ENCODE data around the gene NFYB.

NFYB gene

GRCh38 chr12:104138797-104139152, 765 bp upstream of the NFYB start:
- 0 out of 2 replicates have a peak, but pooled peaks cover 3% of the 10 kb centered on the region for H3K36me3 ChIP-seq (ENCODE audit: insufficient read depth, low read length)
- no peaks in the 10 kb centered on the region for H3K27me3 ChIP-seq (ENCODE audit: insufficient read depth, low read length)
- H3K27ac ChIP-seq (ENCODE audit: low read depth, low read length, poor library complexity, severe bottlenecking): no peak overlapping the region
- no peak overlapping the region for H2AFZ ChIP-seq (ENCODE audit: low read length)
- TF ChIP-seq CTCF (IDR thresholded peaks at IDR 0.05; ENCODE audit: low read length) (no peak), EZH2 (IDR thresholded peaks at IDR 0.05; ENCODE audit: borderline replicate concordance, low read length) (no peak)
- no peaks in the 10 kb centered on the region for H3K9me3 ChIP-seq (ENCODE audit: low read length)
- peak overlapping the region; percentile 56 for H3K4me3 ChIP-seq (ENCODE audit: low read depth, low read length, poor library complexity, severe bottlenecking)
- peaks cover 24% of the 10 kb centered on the region for H3K79me2 ChIP-seq (ENCODE audit: insufficient read depth, low read length)
- H4K20me1 ChIP-seq (ENCODE audit: insufficient read depth, low read length): no peaks in the 10 kb centered on the region
- no peaks in the 10 kb centered on the region for H3K9me2 ChIP-seq (ENCODE audit: low read depth, low read length)
- peak overlapping the region; percentile 63 for H3K4me2 ChIP-seq (ENCODE audit: low read length)
- no peaks in the 10 kb centered on the region for H3F3A ChIP-seq (ENCODE audit: insufficient read depth, low read length)
- peak overlapping the region; percentile 57; the same call in 1 of the 2 replicates for H3K9ac ChIP-seq (ENCODE audit: low read length)
- peaks cover 26% of the 10 kb centered on the region for H3K4me1 ChIP-seq (ENCODE audit: insufficient read depth, low read length, severe bottlenecking)

GRCh38 chr12:104137001-104137901, 759 bp downstream of the NFYB start:
- peaks cover 13% of the 10 kb centered on the region; the same call in 1 of the 2 replicates for H3K36me3 ChIP-seq (ENCODE audit: insufficient read depth, low read length)
- peaks cover 26% of the 10 kb centered on the region for H3K4me1 ChIP-seq (ENCODE audit: insufficient read depth, low read length, severe bottlenecking)
- H3K27me3 ChIP-seq (ENCODE audit: insufficient read depth, low read length): no peaks in the 10 kb centered on the region
- H3K4me2 ChIP-seq (ENCODE audit: low read length): peak overlapping the region; percentile 96
- H2AFZ ChIP-seq (ENCODE audit: low read length): no peak overlapping the region
- no peaks in the 10 kb centered on the region for H3F3A ChIP-seq (ENCODE audit: insufficient read depth, low read length)
- TF ChIP-seq EZH2 (IDR thresholded peaks at IDR 0.05; ENCODE audit: borderline replicate concordance, low read length) (no peak), CTCF (IDR thresholded peaks at IDR 0.05; ENCODE audit: low read length) (no peak)
- H3K79me2 ChIP-seq (ENCODE audit: insufficient read depth, low read length): peaks cover 24% of the 10 kb centered on the region
- no peaks in the 10 kb centered on the region for H3K9me2 ChIP-seq (ENCODE audit: low read depth, low read length)
- H3K4me3 ChIP-seq (ENCODE audit: low read depth, low read length, poor library complexity, severe bottlenecking): peak overlapping the region; percentile 94
- H3K27ac ChIP-seq (ENCODE audit: low read depth, low read length, poor library complexity, severe bottlenecking): peak overlapping the region; percentile 63
- H4K20me1 ChIP-seq (ENCODE audit: insufficient read depth, low read length): no peaks in the 10 kb centered on the region
- no peaks in the 10 kb centered on the region for H3K9me3 ChIP-seq (ENCODE audit: low read length)
- H3K9ac ChIP-seq (ENCODE audit: low read length): peak overlapping the region; percentile 90

DNA sequence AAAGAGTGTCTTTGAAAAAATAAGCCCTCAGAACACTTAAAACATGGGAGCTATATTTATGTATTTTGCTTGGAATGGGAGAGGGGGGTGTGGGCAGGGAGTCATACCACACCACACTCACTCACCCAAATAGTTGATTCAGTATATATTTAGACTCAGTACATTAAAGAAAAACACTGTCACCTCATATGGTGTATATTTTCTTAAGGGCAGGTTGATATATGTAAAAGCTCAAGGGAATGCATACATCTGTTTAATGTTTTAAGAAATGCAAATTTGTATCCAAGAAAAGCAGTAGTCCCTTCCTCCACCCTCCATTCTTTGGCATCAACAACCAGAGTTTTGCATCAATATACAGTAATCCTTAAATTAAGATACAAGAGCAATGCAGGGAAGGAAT, 1.4 kb downstream of the NFYB start:
- no peaks in the 10 kb centered on the region for H4K20me1 ChIP-seq (ENCODE audit: insufficient read depth, low read length)
- H3K4me2 ChIP-seq (ENCODE audit: low read length): peak overlapping the region; percentile 96
- no peaks in the 10 kb centered on the region for H3K9me3 ChIP-seq (ENCODE audit: low read length)
- no peaks in the 10 kb centered on the region for H3F3A ChIP-seq (ENCODE audit: insufficient read depth, low read length)
- peak overlapping the region; percentile 90 for H3K9ac ChIP-seq (ENCODE audit: low read length)
- H3K4me3 ChIP-seq (ENCODE audit: low read depth, low read length, poor library complexity, severe bottlenecking): peak overlapping the region; percentile 94
- no peaks in the 10 kb centered on the region for H3K27me3 ChIP-seq (ENCODE audit: insufficient read depth, low read length)
- peaks cover 24% of the 10 kb centered on the region for H3K79me2 ChIP-seq (ENCODE audit: insufficient read depth, low read length)
- no peak overlapping the region for H2AFZ ChIP-seq (ENCODE audit: low read length)
- peak overlapping the region; percentile 63 for H3K27ac ChIP-seq (ENCODE audit: low read depth, low read length, poor library complexity, severe bottlenecking)
- H3K4me1 ChIP-seq (ENCODE audit: insufficient read depth, low read length, severe bottlenecking): peaks cover 26% of the 10 kb centered on the region
- no peaks in the 10 kb centered on the region for H3K9me2 ChIP-seq (ENCODE audit: low read depth, low read length)
- peaks cover 18% of the 10 kb centered on the region; the same call in 1 of the 2 replicates for H3K36me3 ChIP-seq (ENCODE audit: insufficient read depth, low read length)
- no peak for TF ChIP-seq CTCF (IDR thresholded peaks at IDR 0.05; ENCODE audit: low read length)
- no peak for TF ChIP-seq EZH2 (IDR thresholded peaks at IDR 0.05; ENCODE audit: borderline replicate concordance, low read length)
